NCI-H2107 treated with DMSO at 0.1 percent for 48 hours (cell line): ENCODE measurements around the gene KDELR1.
"Not testable (repeated sequence)": the region's sequence is repeated elsewhere in the genome, so short reads cannot be mapped to it uniquely, and the experiment has no call there.

ENCODE experiments used
- DNase-seq: peaks from one replicate; lab custom pipeline; 2025; ENCODE audit not compliant: unreplicated experiment; lab: John Stamatoyannopoulos, UW

The KDELR1 gene

DNA sequence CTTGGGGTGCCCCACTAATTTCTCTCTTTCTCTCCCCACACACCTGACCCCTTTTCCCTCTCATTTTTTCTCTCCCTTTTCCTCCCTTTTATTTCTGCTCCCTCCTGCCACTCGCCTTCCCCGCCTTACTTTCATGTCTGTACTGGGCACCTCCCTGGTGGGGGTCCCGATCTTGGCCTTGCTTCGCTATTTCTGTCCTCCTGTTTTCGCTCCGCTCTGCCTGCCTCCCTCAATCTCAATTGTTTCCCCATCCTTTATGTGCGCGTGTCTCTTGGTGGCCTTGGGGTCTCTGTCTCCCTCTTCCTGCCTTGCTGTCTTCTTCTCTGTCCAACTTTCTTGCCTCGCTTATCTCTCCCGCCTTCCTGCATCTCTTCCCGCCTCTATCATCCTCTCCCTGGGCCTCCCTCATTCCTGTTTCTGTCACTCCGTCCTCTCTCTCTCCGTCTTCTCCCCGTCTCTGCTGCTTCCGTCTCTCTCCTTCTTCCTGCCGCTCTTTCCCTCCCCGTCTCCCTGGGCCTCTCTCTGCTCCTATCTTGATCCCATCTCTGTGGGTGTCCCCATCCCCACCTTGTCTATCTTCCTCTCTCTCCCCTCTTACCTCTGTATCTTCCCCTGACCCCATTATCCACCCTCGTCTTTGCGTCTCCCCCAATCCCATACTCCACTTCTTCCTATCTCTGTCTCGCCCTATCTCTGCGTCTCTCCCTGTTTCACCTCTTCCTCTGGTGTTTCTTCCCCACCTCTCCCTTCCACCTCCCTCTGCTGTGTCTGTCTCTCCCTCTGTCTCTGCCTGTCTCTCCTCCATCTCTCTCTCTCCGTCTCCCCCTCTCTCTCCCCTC lies 6.1 kb upstream of the KDELR1 start:
- DNase-seq, result no peak

DNA sequence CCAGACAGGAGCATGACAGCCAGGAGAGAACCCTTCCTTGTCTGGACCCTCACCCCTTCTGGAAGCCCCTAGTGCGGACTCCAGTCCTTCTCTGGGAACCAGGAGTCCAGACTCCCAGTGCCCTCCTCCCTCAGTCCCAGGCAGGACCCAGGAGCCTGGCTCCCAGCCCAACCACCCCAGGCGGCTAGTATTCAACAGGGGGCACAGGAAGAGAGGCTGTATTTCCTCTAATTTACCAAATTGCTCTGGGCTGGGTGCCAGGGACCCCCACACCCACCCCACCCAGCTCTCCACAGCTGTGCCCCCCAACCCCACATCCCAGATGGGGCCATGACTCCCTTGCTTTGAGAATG lies 5.4 kb upstream of the KDELR1 start:
- DNase-seq, result no peak

DNA sequence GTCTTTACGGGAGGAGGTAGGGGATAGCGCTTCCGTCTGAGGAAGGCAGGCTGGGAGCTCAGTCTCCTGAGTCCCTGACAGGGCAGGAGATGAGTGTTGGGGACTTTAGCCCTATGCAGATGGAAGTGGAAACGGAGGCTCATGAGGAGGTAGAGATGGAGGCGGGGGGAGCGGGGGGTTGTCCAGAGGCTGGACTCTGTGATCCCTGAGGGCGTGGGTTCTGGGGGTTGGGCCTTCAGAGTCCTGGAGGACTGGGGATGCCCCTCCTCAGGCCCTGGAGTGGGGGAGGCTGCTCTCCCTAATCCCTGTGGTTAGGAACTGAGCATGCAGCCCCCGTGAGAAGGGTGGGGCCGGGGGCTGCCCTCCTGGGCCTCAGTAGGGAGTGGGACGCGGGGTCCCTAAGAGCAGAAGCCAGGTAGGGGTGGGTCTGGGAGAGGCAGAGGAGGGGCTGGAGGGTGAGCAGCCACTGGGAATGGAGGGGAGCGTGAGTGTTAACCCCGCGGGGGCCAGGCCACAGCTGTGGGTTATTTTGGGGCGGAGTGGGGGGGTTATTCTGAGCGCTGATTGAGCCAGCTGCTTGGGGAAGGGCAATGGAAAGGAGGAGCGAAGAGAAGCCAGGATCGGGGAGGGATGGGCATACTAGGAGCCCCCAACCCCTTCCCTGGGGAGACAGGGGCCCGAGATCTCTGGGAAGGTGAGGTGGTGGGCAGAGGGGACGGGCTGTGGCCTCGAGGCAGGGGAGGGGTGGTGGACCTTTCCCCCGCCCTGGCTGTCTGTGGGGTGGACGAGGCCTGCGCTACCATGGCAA lies 4.9 kb upstream of the KDELR1 start:
- no peak for DNase-seq

DNA sequence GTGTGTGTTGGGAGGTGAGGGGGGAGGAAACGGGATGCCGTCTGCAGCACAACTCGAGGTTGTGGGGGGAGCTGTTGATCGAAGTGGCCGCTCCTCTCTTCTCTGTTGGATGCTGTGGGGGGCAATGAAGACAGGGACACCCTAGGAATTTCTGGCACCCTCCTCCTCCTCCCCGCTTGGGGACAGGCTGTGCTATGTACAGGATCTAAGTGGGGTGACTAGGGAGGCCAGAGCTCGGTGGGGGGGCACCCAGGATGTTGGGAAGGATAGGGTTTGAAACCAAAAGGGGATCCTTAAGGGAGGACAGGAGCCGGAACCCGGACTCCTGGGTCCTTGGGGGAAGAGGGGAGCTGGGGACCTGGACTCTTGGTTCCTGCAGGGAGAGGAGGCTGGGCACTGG lies 4.1 kb upstream of the KDELR1 start:
- no peak for DNase-seq

DNA sequence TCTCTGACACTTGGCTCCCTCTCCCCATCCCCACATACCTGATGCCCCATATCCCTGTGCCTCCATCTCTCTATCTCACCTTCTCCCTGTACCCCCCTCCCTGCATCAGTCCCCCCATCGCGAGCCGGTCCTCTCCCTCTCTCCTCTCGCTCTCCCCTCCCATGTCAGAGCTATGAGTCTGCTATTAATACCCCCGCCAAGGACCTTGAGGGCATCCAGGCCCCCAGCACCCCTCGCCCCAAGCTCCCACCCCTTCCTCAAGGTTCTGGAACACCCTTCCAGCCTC lies 3.8 kb upstream of the KDELR1 start:
- DNase-seq, result no peak

DNA sequence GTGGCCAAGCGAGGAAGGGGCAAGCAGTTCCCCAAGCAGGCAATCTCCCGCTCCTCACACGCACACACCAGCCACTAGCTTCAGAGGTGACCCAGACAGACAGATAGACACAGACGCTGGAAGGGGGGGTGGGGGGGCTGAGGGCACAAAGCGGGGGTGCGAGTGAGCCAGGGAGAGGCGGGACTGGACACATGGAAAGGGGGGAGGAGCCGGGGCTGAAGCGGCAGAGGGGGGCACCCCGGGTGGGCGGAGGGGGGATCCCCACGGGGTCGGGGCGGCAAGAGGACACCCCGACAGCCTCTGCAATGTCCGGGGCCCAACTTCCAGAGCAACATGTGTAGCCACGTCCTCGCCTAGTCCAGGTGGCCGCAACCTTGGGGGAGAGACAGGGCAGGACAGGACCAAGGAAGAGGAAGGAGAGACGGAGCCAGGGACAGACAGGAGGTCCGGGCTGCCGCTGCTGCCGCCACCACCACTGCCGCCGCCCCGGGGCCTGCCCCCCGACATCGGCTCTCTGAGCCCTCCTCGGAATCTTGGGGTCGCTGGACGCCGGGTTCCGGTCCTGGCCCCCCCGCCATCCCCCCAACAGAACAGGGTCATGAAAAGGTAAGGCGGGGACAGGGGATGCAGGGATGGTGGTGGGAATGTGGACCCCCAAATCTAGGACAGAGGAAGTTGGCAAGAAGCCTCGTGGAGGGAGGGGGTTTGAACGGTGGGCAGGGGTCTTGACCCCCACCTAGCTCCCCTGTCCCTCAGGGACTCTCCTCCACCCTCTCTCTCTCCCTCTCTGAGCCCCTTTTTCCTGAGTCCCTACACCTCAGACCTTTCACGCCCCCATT lies 3.2 kb upstream of the KDELR1 start:
- DNase-seq, result no peak

DNA sequence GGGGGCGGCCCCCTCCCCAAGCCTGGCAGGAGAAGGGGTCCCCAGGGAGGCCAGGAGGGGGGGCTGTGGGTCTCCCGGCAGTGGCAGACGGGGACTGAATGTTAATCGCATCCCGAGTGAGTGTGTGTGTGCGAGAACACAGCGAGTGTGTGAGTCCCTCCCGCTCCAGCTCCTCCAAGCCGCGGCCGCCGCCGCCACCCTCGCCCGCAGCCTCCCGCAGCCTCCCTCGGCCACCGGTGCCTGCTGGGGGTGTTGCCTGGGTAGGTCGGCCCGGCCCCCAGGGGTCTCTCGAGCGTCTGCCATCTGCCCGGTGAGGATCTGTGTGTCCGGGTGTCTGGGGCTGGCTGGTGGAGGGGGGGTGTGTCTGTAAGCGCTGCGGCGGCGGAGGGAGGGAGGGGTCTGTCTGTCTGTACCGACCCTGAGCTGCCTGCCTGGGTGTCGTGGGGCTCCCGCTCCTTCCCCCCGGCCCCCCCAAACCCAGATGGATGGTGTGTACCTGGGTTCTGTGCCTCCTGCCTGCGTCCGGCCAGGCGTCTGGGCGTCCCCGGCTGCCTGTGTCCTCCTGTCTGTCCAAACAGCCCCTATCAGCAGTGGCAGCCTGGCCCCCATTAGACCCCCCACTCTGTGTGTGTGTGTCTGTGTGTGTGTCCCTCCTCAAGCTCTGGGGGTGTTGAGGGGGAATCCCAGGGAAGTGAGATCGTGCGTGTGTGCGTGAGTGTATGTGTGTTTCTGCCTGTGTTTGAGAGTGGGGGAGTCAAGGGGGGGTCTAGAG lies 2.4 kb upstream of the KDELR1 start, which contains the start of gene GRIN2D:
GRIN2D (plus strand) TSS at position 110 of the 772 bp plus-strand sequence. CDS start 4,725 bp downstream, outside the sequence.
- no peak for DNase-seq

DNA sequence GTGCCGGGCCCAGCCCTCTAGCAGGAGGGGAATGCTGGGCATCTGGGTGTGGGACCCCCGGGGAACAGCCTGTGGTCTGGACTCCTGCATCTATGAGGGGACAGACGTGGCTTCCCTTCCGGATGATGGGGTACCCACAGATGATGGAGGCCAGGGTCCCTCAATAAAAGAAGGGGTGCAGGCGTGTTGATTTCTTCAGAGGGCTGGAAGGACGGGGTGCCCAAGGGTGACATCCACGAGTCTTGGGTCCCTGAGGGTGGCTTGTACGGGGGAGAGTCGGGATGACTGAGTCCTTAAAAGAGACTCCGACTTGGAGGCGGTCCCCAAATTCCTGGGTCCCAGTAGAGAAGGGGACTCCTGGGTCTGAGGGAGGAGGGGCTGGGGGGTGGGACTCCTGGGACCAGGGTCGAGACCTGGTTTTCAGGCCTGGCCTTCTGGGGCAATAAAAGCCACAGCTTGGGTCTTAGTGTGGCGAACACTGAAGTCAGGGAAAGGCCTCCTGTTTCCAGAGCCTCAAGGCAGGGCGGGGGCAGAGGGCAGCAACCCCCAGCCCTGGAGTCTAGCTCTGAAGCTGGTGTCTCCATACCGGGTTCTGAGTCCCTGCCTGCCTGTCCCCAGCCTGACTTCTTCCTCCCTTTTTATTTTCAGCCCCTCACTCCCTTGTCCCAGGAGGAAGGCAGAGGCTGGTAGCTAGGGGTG lies 1.7 kb upstream of the KDELR1 start:
- DNase-seq, result no peak

DNA sequence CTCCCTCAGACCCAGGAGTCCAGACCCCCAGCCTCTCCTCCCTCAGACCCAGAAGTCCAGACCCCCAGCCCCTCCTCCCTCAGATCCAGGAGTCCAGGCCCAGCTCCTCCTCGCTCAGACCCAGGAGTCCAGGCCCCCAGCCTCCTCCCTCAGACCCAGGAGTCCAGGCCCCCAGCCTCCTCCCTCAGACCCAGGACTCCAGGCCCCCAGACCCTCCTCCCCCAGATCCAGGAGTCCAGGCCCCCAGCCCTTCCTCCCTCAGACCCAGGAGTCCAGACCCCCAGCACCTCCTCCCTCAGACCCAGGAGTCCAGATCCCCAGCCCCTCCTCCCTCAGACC lies 624 bp upstream of the KDELR1 start:
- DNase-seq, result not testable (repeated sequence)

DNA sequence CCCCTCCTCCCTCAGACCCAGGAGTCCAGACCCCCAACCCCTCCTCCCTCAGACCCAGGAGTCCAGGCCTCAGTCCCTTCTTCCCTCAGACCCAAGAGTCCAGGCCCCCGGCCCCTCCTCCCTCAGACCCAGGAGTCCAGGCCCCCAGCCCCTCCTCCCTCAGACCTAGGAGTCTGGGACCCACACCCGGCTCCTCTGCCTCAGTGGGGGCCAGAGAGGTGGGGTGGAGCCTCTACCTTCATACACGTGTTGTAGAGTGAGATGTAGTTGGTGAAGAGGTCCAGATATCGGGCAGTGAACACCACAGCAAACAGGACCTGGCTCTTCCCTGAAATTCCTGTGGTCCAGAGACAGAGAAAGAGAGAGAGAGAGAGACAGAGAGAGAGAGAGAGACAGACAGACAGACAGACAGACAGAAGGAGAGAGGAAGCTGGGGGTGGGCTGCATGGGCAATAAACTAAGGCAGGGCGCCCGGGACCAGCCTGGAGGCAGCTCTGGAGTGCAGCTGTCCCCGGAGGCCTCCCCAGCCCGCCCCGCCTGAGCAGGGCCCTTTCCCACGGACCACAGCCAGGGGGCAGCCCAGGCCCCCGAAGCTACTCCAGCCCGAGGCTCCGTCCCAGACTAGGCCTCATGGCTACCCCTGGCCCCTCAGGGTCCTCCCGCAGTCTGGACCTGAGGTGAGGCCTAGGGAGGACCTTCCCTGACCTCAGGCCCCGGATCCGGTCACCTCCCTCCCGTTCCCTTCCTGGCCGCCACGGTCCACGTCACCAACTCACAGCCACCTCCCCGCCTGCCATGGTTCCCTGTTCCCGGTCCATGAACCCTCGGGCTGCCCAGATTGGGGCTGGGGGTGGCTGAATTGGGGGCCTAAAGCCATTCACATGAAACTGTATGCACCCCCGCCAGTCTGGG lies 907 bp downstream of the KDELR1 start:
- DNase-seq, result no peak

DNA sequence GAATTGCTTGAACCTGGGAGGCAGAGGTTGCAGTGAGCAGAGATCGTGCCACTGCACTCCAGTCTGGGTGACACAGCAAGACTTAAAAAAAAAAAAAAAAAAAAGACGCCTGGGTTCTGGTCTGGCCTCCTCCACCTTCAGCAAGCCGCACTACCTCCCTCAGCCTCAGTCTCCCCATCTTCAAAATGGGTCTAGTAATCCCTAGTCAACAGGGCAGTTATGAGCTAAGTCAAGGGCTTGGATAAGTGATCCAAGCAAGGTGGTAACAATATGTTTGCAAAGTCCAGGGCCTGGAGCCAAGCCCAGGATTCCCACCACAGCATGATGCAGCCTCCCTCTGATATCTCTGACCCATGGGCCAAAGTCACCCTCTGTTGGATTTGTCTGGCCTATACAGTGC lies 4.4 kb downstream of the KDELR1 start:
- DNase-seq, result no peak

DNA sequence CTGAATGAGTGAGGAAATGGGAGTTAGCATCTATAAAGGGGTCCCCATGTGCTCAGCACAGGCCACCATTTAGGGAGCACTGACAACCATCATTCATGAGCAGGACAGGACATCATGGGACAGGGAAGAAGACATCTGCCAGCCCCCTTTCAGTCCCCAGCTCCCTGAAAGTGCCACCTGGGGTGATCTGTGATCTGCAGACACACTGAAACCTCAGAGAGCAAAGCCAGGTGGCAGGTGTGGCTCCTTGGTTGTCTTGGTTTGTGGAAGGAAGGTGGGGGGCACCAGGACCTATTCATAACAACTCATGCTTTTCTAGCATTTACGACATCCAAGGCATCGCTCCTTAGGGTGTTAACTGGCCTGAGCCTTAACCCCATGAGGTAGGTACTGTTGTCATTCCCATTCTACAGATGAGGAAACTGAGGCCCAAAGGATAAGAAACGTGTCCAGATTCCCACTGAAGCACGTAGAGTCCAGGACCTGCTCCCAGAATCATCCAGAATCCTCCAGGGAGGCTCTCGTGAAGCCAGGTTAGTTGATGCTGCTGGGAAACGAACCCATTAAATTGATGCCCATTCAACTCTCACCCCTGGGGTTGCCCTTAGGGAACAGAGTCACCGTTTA lies 5.8 kb downstream of the KDELR1 start:
- DNase-seq, result no peak

DNA sequence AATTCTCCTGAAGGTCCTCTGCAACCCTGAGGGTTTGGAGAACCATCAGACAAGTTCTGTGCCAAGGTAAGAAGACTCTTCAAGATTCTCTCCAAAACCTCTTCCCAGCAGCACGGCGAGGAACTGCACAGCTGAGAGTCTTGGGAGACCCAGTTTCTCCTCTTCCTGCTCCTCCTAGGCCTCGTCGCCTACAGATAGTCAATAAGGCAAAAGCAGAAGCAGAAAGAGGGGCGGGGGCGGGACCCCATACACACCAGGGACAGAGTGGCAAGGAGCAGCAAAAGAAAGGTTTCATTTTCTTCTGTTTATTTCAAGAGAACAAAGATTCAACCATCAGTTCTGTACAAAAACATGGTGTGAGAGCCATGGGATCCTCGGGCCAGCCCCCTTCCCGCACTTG lies 9.1 kb downstream of the KDELR1 start:
- DNase-seq, result no peak

DNA sequence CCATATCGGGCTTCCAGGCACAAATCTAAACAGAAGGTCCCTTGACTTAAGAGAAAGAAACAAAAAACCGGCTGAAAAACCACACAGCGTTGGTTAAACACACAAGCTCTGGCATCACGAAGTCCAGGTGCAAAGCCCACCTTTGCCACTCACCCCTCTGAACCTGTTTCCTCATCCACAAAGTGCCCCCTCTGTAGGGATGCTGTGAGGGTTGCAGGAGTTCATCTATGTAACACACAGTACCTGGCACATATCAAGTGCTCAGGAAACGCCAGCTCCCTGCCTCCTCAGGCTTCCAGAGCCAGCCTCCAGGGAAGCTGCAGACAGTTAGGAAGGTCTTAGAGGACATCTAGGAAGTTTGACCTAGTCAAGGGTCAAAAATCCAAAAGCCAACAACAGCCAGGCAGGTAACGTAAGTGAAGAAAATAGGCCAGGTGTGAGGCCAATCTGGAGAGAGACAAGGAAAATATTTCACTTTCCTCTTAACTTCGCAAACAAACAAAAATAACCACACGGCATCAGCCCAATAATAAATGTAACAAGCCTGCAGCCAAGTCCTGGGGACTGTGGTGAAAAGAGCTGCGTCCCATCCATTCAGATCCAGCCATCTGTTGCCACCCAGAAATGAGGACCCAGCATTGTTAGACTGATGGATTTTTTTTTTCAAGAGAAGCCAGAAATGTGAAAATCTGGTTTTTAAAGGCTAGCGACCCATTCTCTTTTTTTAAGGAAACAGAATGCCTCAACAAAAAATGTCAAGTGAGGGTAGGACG lies 10.0 kb downstream of the KDELR1 start:
- no peak for DNase-seq

DNA sequence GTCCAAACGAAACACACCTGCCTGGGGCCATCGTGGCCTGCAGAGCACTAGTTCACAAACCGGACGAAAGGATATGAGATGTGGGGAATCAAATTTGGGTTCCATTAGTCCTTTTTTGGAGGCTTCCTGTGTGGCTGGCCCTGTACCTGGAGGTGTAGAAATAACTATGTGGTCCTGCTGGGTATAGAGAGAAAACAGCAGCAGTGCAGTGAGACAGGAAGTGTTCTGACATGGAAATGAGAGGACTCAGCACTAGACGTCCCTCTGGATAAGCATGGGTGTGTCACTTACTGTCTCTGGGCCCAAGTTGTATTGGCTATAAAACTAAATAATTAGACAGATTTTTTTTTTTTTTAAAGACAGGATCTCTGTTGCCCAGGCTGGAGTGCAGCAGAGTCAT lies 12.3 kb downstream of the KDELR1 start:
- no peak for DNase-seq

DNA sequence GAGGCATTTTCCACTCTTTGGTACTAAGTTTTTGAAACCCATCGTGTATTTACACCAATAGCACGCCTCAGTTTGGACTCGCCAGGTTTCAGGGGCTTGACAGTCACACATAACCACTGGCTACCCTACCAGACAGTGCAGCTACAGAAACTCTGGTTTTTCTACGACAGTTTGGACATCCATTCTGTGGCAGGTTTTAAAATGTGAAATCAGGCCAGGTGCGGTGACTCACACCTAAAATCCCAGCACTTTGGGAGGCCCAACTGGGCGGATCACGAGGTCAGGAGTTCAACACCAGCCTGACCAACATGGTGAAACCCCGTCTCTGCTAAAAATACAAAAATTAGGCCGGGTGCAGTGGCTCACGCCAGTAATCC lies 13.2 kb downstream of the KDELR1 start:
- DNase-seq, result no peak

DNA sequence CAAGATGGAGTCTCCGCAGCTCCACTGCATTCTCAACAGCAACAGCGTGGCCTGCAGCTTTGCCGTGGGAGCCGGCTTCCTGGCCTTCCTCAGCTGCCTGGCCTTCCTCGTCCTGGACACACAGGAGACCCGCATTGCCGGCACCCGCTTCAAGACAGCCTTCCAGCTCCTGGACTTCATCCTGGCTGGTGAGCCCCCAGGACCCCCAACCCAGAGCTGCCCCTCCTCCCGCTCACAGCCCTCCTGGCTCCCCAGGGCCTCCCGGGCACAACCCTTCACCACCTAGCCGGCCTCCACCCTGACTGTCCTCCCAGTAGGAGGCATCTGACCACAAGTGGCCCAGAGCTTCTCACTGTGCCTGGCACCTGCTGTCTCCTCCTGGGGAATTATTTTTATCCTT lies 17.8 kb downstream of the KDELR1 start:
- no peak for DNase-seq

DNA sequence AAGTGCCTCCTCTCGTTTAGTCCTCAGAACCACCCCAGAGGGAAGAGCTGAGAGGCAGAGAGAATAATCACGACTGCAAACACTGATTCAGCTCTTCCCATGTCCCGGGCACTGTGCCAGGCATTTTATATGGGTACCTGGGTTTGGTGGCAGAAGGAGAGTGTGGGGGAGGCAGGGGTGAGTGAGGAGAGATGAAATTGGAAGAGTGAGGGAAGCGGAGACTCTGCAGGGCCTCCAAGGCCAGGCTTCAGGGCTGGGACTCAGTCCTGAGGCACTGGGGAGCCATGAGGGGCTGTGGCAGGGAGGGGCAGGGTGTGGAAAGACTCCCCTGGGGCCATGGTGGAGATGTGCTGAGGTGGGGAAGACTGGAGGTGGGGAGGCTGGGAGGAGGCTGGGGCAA lies 18.4 kb downstream of the KDELR1 start:
- DNase-seq, result peak; percentile 85
